Urinary bladder (tissue), 4 donors: ENCODE measurements around the gene PTPRN2. TPM values are rescaled to one million over a fixed set of nuclear protein-coding genes. Genes with fewer than 3 reads are reported as not detected.
A peak's percentile ranks its signal among the peaks of the same experiment; 100 is the strongest.

Experiments used
- DNase-seq: peaks from one replicate; pipeline ENCODE4 v3.0.0-alpha.2; 2015; ENCODE audit errors: extremely low spot score
- H3K27ac ChIP-seq: one replicate; pipeline ENCODE4 v1.5.1; 2013; ENCODE audit warnings: low read depth, mild to moderate bottlenecking, moderate library complexity
- H3K36me3 ChIP-seq: one replicate; pipeline ENCODE4 v1.6.1; 2013; ENCODE audit warnings: mild to moderate bottlenecking, moderate library complexity; ENCODE audit not compliant: insufficient read depth
- H3K4me1 ChIP-seq: one replicate; pipeline ENCODE4 v1.6.1; 2013; ENCODE audit warnings: mild to moderate bottlenecking, moderate library complexity; ENCODE audit not compliant: insufficient read depth
- H3K4me3 ChIP-seq: one replicate; pipeline ENCODE4 v1.5.1; 2013; ENCODE audit warnings: low read depth, low read length
- WGBS: extraction: QIAGEN DNeasy Blood & Tissue Kit; methylation state at CpG from one replicate; pipeline ENCODE4 v1.1.7; 2013; 5-methylcytosine and 5-hydroxymethylcytosine counted together
- polyA plus RNA-seq: library from polyadenylated mRNA; stranded (reverse); fragments of 200-250 nt; gene quantifications from one replicate; pipeline ENCODE4 v1.2.3, GENCODE V29; 2013
- total RNA-seq: library from RNA; depleted of rRNA; stranded (reverse); fragments of >200 nt; gene quantifications from one replicate; pipeline ENCODE4 v1.2.3, GENCODE V29; 2014
- donor health status: healthy with polysubstance abuse.
- donor health status: healthy.

Gene PTPRN2
- total and polyA plus RNA-seq, 2 donors, result 2.8 to 4.4 TPM

GRCh38 chr7:158591944-158592343 lies 4.3 kb upstream of the PTPRN2 start:
- WGBS, result 91% methylated on average over 15 of the region's 15 CpGs
- H3K4me3 ChIP-seq, result no peak overlapping the region
- DNase-seq, result no peak
- H3K4me1 ChIP-seq, result no peaks in the 10 kb centered on the region
- H3K27ac ChIP-seq, result no peak overlapping the region
- H3K36me3 ChIP-seq, result no peaks in the 10 kb centered on the region

- Histone ChIP-seq H3K4me3 (no peak overlapping the region), H3K36me3 (no peaks in the 10 kb centered on the region), H3K4me1 (peaks cover 4% of the 10 kb centered on the region), H3K27ac (no peak overlapping the region)
- no peak for DNase-seq
- 89% methylated on average over 12 of the region's 12 CpGs for WGBS
Measured at GRCh38 chr7:158590181-158590530, 2.5 kb upstream of the PTPRN2 start.

GRCh38 chr7:158589653-158590052 lies 2.0 kb upstream of the PTPRN2 start:
- H3K4me3 ChIP-seq, result no peak overlapping the region
- 45% methylated on average over 1 of the region's 1 CpG for WGBS
- H3K36me3 ChIP-seq, result no peaks in the 10 kb centered on the region
- H3K27ac ChIP-seq, result no peak overlapping the region
- peaks cover 4% of the 10 kb centered on the region for H3K4me1 ChIP-seq
- no peak for DNase-seq

GRCh38 chr7:158588878-158589442 lies 1.3 kb upstream of the PTPRN2 start:
- H3K4me1 ChIP-seq, result peaks cover 4% of the 10 kb centered on the region
- H3K27ac ChIP-seq, result no peak overlapping the region
- DNase-seq, result no peak
- WGBS, result 46% methylated on average over 16 of the region's 16 CpGs
- H3K4me3 ChIP-seq, result no peak overlapping the region
- H3K36me3 ChIP-seq, result no peaks in the 10 kb centered on the region

- Histone ChIP-seq H3K4me1 (peaks cover 4% of the 10 kb centered on the region), H3K27ac (no peak overlapping the region), H3K4me3 (peak overlapping the region; percentile 43), H3K36me3 (no peaks in the 10 kb centered on the region)
- no peak for DNase-seq
- 10% methylated on average over 63 of the region's 63 CpGs for WGBS
Measured at GRCh38 chr7:158588085-158588877, 658 bp upstream of the PTPRN2 start.

- H3K4me3 ChIP-seq, result no peak overlapping the region
- H3K36me3 ChIP-seq, result no peaks in the 10 kb centered on the region
- H3K4me1 ChIP-seq, result peaks cover 4% of the 10 kb centered on the region
- WGBS, result 4% methylated on average over 63 of the region's 63 CpGs
- H3K27ac ChIP-seq, result no peak overlapping the region
- no peak for DNase-seq
Measured at GRCh38 chr7:158586499-158587161, 993 bp downstream of the PTPRN2 start.

GRCh38 chr7:158585721-158586498 lies 1.7 kb downstream of the PTPRN2 start:
- Histone ChIP-seq H3K27ac (no peak overlapping the region), H3K36me3 (no peaks in the 10 kb centered on the region), H3K4me3 (no peak overlapping the region), H3K4me1 (peaks cover 4% of the 10 kb centered on the region)
- 34% methylated on average over 17 of the region's 17 CpGs for WGBS
- DNase-seq, result no peak

- Histone ChIP-seq H3K36me3 (no peaks in the 10 kb centered on the region), H3K4me3 (no peak overlapping the region), H3K27ac (no peak overlapping the region), H3K4me1 (peaks cover 4% of the 10 kb centered on the region)
- DNase-seq, result no peak
- 67% methylated on average over 8 of the region's 8 CpGs for WGBS
Measured at GRCh38 chr7:158584407-158584806, 3.2 kb downstream of the PTPRN2 start.

- no peak overlapping the region for H3K4me3 ChIP-seq
- 68% methylated on average over 6 of the region's 6 CpGs for WGBS
- DNase-seq, result no peak
- no peak overlapping the region for H3K27ac ChIP-seq
- peaks cover 4% of the 10 kb centered on the region for H3K4me1 ChIP-seq
- no peaks in the 10 kb centered on the region for H3K36me3 ChIP-seq
Measured at GRCh38 chr7:158583810-158584209, 3.8 kb downstream of the PTPRN2 start.

GRCh38 chr7:158583143-158583542 lies 4.5 kb downstream of the PTPRN2 start:
- H3K4me3 ChIP-seq, result no peak overlapping the region
- no peak for DNase-seq
- H3K27ac ChIP-seq, result no peak overlapping the region
- peaks cover 4% of the 10 kb centered on the region for H3K4me1 ChIP-seq
- H3K36me3 ChIP-seq, result no peaks in the 10 kb centered on the region
- WGBS, result 83% methylated on average over 5 of the region's 5 CpGs

GRCh38 chr7:158582089-158582456 lies 5.5 kb downstream of the PTPRN2 start:
- DNase-seq, result no peak

GRCh38 chr7:158581440-158582088 lies 6.1 kb downstream of the PTPRN2 start:
- Histone ChIP-seq H3K27ac (no peak overlapping the region), H3K36me3 (no peaks in the 10 kb centered on the region), H3K4me1 (peaks cover 4% of the 10 kb centered on the region), H3K4me3 (no peak overlapping the region)
- WGBS, result 70% methylated on average over 7 of the region's 7 CpGs
- no peak for DNase-seq

More at GRCh38 chr7:158582089-158582456, 5.5 kb downstream of the PTPRN2 start:
- Histone ChIP-seq H3K27ac (no peak overlapping the region), H3K36me3 (no peaks in the 10 kb centered on the region), H3K4me3 (no peak overlapping the region), H3K4me1 (peaks cover 4% of the 10 kb centered on the region)
- WGBS, result 77% methylated on average over 6 of the region's 6 CpGs
